ENCODE results near the gene SIT1. TPM values are rescaled to one million over a fixed set of nuclear protein-coding genes. Genes with fewer than 3 reads are reported as not detected.

The SIT1 gene
- total RNA-seq, 2 experiments from 2014 or later, result 210 to 214 TPM

GRCh38 chr9:35666549-35666948, 15.8 kb upstream of the SIT1 start:
- Mint-ChIP-seq H3K4me1 (peaks cover 51% of the 10 kb centered on the region), H3K4me3 (no peak overlapping the region), H3K27ac (no peak overlapping the region), H3K9me3 (peaks cover 9% of the 10 kb centered on the region), H3K36me3 (ENCODE audit: low read depth) (peaks cover 24% of the 10 kb centered on the region), H3K27me3 (no peaks in the 10 kb centered on the region)
- no peak for DNase-seq
- ChIA-PET POLR2A (interaction anchor here (1.1 to 11.8 kb wide), 4 partner anchors 9 to 90 kb away, joined by 3 to 147 read pairs (median 45); partner anchors contain the start of genes CCDC107, CD72, CREB3 and RMRP), CTCF (interaction anchor here (0.7 to 5.2 kb wide), 4 partner anchors 29 to 557 kb away, joined by 3 to 31 read pairs (median 24); partner anchors contain the start of genes CREB3 and TLN1)

- Mint-ChIP-seq H3K27me3 (no peaks in the 10 kb centered on the region), H3K27ac (peak overlapping the region; percentile 57), H3K4me1 (peaks cover 55% of the 10 kb centered on the region), H3K9me3 (peaks cover 9% of the 10 kb centered on the region), H3K36me3 (ENCODE audit: low read depth) (peaks cover 27% of the 10 kb centered on the region), H3K4me3 (peak overlapping the region; percentile 80)
- DNase-seq, result no peak
- CTCF ChIA-PET, result interaction anchor here (0.6 to 12.1 kb wide), 9 partner anchors 9 to 237 kb away, joined by 3 to 223 read pairs (median 16); partner anchors contain the start of genes CREB3, SIT1 and TLN1
- POLR2A ChIA-PET, result interaction anchor here (1.1 to 11.8 kb wide), 13 partner anchors 9 to 91 kb away, joined by 3 to 257 read pairs (median 10); partner anchors contain the start of genes CA9, CCDC107, CD72 and CREB3
Observed at GRCh38 chr9:35666045-35666444, 15.3 kb upstream of the SIT1 start.

DNA sequence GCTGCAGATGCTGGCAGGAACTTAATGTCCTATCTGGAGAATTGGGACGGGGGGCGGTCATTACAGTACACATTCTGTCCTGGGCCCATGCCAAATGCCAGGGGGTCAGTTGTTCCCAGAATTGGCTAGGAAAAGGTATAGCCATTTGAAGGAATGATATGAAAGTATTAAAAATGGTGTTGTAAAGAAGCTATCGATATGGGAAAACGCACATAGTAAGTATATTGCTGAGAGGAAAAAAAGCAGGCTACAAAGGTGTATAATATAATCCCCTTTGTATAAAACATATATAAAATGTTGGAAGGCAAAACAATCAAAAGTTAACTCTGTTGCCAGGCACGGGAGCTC, 14.7 kb upstream of the SIT1 start:
- peaks cover 9% of the 10 kb centered on the region for H3K9me3 Mint-ChIP-seq
- no peaks in the 10 kb centered on the region for H3K27me3 Mint-ChIP-seq
- H3K4me3 Mint-ChIP-seq, result peak overlapping the region; percentile 80
- DNase-seq, result no peak
- H3K4me1 Mint-ChIP-seq, result peaks cover 61% of the 10 kb centered on the region
- ChIA-PET POLR2A (interaction anchor here (1.1 to 11.8 kb wide), 16 partner anchors 8 to 586 kb away, joined by 3 to 257 read pairs (median 8); partner anchors contain the start of genes CA9, CCDC107, CD72 and CREB3), CTCF (interaction anchor here (0.6 to 12.1 kb wide), 12 partner anchors 9 to 238 kb away, joined by 3 to 223 read pairs (median 6); partner anchors contain the start of genes CREB3, SIT1 and TLN1)
- H3K36me3 Mint-ChIP-seq (ENCODE audit: low read depth), result peaks cover 33% of the 10 kb centered on the region
- H3K27ac Mint-ChIP-seq, result peak overlapping the region; percentile 86

- peak; percentile 87 for DNase-seq
- ChIA-PET CTCF (interaction anchor here (0.8 to 12.1 kb wide), 16 partner anchors 9 to 548 kb away, joined by 3 to 223 read pairs (median 4); partner anchors contain the start of genes CREB3, SIT1, TLN1 and TPM2), POLR2A (interaction anchor here (0.8 to 11.8 kb wide), 21 partner anchors 7 to 586 kb away, joined by 3 to 257 read pairs (median 7); partner anchors contain the start of genes CA9, CCDC107, CD72 and CREB3)
- Mint-ChIP-seq H3K4me1 (peaks cover 67% of the 10 kb centered on the region), H3K27me3 (no peaks in the 10 kb centered on the region), H3K27ac (peak within 1 kb of the TSS; percentile 86), H3K4me3 (peak within 1 kb of the TSS; percentile 80), H3K9me3 (peaks cover 9% of the 10 kb centered on the region), H3K36me3 (ENCODE audit: low read depth) (peaks cover 40% of the 10 kb centered on the region)
Observed at GRCh38 chr9:35664531-35665470, 14.1 kb upstream of the SIT1 start, which contains the start of gene ARHGEF39. Gene ARHGEF39, minus strand, starts transcription at chr9:35665195. Its CDS starts 26 bp downstream, at chr9:35665169.

DNA sequence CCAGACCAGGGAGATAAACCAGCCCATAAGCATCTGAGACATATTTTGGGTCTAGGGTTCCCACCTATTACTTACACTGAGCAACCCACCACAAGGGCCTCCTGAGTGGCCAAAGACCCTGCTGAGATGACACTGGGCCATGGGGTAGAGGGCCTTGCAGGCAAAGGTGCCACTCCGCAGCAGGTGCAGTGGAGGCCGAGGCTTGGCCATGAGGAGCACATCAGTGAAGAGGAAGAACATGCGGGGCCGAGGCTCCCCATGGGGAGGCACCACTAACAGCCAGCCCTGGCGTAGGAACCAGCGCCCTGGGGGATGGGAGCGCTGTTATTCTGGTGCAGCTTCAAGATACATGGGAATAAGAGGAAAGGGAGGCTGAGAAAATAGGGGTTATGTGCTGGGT, 11.7 kb upstream of the SIT1 start:
- POLR2A ChIA-PET, result interaction anchor here (0.9 to 11.8 kb wide), 7 partner anchors 11 to 87 kb away, joined by 3 to 257 read pairs (median 8); partner anchors contain the start of genes CD72, CREB3, GBA2 and RGP1
- H3K36me3 Mint-ChIP-seq (ENCODE audit: low read depth), result peaks cover 53% of the 10 kb centered on the region

DNA sequence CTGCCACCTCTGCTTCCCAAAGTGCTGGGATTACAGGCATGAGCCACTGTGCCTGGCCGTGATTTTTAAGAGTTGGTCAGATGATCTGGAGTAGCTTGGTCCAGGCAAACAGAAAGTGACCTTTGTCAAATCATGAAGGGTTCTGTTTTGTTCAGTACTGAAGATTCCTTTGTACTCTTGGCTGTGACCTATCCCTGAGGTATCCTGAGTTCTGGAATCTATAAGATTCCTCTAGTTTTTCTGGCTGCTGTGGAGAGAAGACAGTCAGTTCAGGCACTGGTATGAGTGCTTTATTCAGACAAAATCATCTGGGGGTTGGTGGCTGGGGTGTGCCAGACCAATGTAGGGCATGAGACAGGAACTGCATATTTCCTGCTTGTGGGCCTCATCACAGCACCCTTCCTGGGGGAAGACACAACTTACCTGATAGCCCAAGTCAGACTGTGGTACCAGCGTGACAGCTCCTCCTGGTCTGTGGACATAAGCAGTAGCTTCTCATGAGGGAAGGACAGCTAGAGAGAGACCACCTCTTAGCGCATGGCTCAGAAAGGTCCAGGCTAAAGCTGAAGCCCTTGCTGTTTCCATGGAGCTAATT, 11.1 kb upstream of the SIT1 start:
- CTCF ChIA-PET, result interaction anchor here (1.0 to 12.1 kb wide), 13 partner anchors 8 to 152 kb away, joined by 3 to 223 read pairs (median 4); partner anchors contain the start of genes CREB3, HINT2, SIT1 and TLN1
- POLR2A ChIA-PET, result interaction anchor here (0.9 to 11.8 kb wide), 10 partner anchors 11 to 152 kb away, joined by 3 to 257 read pairs (median 4); partner anchors contain the start of genes CD72, CREB3, GBA2 and RGP1

More for the DNA sequence above, 11.7 kb upstream of the SIT1 start:
- CTCF ChIA-PET, result interaction anchor here (1.2 to 12.1 kb wide), 6 partner anchors 15 to 92 kb away, joined by 3 to 223 read pairs (median 24); partner anchors contain the start of genes CREB3, SIT1 and TLN1
- Mint-ChIP-seq H3K4me1 (peaks cover 84% of the 10 kb centered on the region), H3K4me3 (peak overlapping the region; percentile 80), H3K27me3 (peaks cover 4% of the 10 kb centered on the region), H3K27ac (peak overlapping the region; percentile 86), H3K9me3 (peaks cover 3% of the 10 kb centered on the region)
- no peak for DNase-seq

DNA sequence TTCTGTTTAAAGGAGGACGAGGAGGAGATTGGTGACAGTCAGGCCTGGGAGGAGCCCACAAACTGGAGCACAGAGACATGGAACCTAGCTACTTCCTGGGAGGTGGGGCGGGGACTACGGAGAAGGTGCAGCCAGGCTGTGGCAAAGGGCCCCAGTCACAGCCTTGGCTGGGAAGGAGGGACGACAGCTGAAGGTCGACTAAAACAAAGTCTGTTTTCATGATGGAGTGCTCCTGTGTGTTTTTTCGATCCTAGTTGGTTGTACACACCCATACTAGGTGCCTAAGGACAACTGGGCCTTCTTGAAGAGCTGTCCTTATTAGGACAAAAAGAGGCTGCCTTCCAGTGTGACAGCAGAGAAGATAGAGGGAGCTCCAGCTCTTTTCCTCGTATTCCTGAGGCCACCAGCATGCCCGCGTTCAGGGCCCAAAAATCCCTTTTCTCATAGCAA, 10.3 kb upstream of the SIT1 start:
- CTCF ChIA-PET, result interaction anchor here (0.9 to 12.1 kb wide), 14 partner anchors 9 to 153 kb away, joined by 3 to 223 read pairs (median 4); partner anchors contain the start of genes CREB3, HINT2, SIT1 and TLN1
- no peak for DNase-seq
- POLR2A ChIA-PET, result interaction anchor here (0.9 to 11.8 kb wide), 10 partner anchors 12 to 153 kb away, joined by 3 to 257 read pairs (median 6); partner anchors contain the start of genes CD72, CREB3, GBA2 and RGP1
- H3K27ac Mint-ChIP-seq, result peak overlapping the region; percentile 65
- H3K27me3 Mint-ChIP-seq, result peaks cover 4% of the 10 kb centered on the region
- peak overlapping the region; percentile 34 for H3K4me3 Mint-ChIP-seq
- peaks cover 53% of the 10 kb centered on the region for H3K36me3 Mint-ChIP-seq (ENCODE audit: low read depth)
- H3K9me3 Mint-ChIP-seq, result no peaks in the 10 kb centered on the region
- H3K4me1 Mint-ChIP-seq, result peaks cover 89% of the 10 kb centered on the region

More for the DNA sequence above, 11.1 kb upstream of the SIT1 start:
- H3K4me1 Mint-ChIP-seq, result peaks cover 89% of the 10 kb centered on the region
- peaks cover 4% of the 10 kb centered on the region for H3K27me3 Mint-ChIP-seq
- H3K36me3 Mint-ChIP-seq (ENCODE audit: low read depth), result peaks cover 53% of the 10 kb centered on the region
- no peaks in the 10 kb centered on the region for H3K9me3 Mint-ChIP-seq
- H3K27ac Mint-ChIP-seq, result peak overlapping the region; percentile 86
- DNase-seq, result peak; percentile 55
- H3K4me3 Mint-ChIP-seq, result peak overlapping the region; percentile 80

DNA sequence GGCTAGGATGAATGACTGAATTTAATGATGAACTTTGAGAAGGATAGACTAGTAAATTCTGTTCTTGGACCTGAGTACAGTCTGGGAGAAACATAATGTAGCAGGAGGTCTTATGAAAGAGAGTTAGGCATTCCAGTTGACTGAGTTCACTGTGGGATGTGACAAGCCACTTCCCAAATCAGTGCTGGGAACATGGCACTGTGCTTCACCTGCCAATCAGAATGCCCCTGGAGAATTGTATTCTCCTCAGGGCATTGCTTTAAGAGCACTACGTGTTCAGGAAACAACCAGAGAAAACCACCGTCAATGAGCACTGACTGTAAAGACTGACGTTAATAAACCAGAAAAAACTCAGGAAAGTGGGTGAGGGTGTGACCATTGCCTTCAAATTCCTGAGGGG, 8.6 kb upstream of the SIT1 start:
- no peak for DNase-seq
- ChIA-PET CTCF (interaction anchor here (1.0 to 12.1 kb wide), 12 partner anchors 11 to 97 kb away, joined by 3 to 223 read pairs (median 16); partner anchors contain the start of genes CD72, CREB3, GBA2 and SIT1), POLR2A (interaction anchor here (1.2 to 11.8 kb wide), 9 partner anchors 11 to 545 kb away, joined by 3 to 257 read pairs (median 9); partner anchors contain the start of genes CD72, CREB3, MSMP and SIT1)
- peak overlapping the region; percentile 79 for H3K27ac Mint-ChIP-seq
- peaks cover 76% of the 10 kb centered on the region for H3K4me1 Mint-ChIP-seq
- H3K36me3 Mint-ChIP-seq (ENCODE audit: low read depth), result peaks cover 53% of the 10 kb centered on the region
- peaks cover 4% of the 10 kb centered on the region for H3K27me3 Mint-ChIP-seq
- H3K9me3 Mint-ChIP-seq, result no peaks in the 10 kb centered on the region
- peak overlapping the region; percentile 93 for H3K4me3 Mint-ChIP-seq

DNA sequence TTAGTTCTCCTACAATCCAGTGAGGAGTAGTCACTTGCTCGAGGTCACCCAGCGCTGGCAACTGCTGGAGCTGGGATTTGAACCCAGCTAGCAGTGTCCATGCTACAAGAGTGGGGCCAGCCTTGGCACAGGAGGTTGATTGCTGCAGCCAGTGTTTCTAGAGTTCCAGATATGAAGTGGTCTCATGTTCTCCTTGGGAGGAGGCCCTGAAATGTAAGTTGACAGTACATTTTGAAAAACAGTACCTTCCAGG, 8.2 kb upstream of the SIT1 start:
- Mint-ChIP-seq H3K27ac (peak overlapping the region; percentile 79), H3K36me3 (ENCODE audit: low read depth) (peaks cover 49% of the 10 kb centered on the region), H3K9me3 (no peaks in the 10 kb centered on the region), H3K4me3 (peak overlapping the region; percentile 93), H3K27me3 (peaks cover 4% of the 10 kb centered on the region), H3K4me1 (peaks cover 72% of the 10 kb centered on the region)
- DNase-seq, result no peak
- POLR2A ChIA-PET, result interaction anchor here (1.2 to 11.8 kb wide), 13 partner anchors 10 to 545 kb away, joined by 3 to 257 read pairs (median 7); partner anchors contain the start of genes CD72, CREB3, GBA2 and MSMP
- CTCF ChIA-PET, result interaction anchor here (1.0 to 12.1 kb wide), 15 partner anchors 11 to 98 kb away, joined by 3 to 223 read pairs (median 14); partner anchors contain the start of genes CA9, CD72, CREB3 and GBA2

DNA sequence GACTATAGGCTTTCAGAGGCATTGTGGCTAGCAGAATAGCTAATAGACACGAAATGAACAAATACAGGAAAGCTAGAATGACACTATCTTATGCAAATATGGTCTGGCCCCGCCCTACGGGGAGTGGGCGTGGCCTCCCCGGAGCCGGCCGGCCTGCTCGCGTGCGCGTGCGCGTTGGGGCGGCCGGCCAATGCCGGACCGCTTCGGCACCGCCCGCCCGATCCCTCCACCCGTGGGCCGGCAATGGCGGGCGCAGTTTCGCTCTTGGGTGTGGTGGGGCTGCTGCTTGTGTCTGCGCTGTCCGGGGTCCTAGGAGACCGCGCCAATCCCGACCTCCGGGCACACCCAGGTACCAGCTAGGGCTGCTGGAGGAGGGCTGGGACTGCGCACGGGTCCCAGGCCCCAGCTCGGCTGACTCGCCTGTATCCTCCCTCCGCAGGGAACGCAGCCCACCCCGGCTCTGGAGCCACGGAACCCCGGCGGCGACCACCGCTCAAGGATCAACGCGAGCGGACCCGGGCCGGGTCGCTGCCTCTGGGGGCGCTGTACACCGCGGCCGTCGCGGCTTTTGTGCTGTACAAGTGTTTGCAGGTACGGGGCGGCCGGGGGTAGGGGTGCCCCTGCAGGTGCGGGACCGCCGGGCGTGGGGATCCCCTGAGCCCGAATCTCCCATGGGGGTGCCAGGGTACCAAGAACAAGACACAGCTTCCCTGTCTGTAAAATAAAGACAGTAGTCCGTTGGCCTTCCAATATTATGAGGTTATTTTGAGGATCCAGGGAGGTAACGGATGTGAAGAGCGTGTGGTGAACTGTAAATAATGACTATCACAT, 7.6 kb upstream of the SIT1 start, which contains the start of gene CCDC107:
Gene CCDC107, plus strand, starts transcription at position 156 of the 831 bp plus-strand sequence. Its CDS starts 88 bp downstream, at position 244.
- peaks cover 4% of the 10 kb centered on the region for H3K27me3 Mint-ChIP-seq
- DNase-seq, result peak; percentile 84
- POLR2A ChIA-PET, result interaction anchor here (0.6 to 11.8 kb wide), 23 partner anchors 8 to 586 kb away, joined by 3 to 257 read pairs (median 6); partner anchors contain the start of genes ARHGEF39, CA9, CD72 and CLTA
- H3K27ac Mint-ChIP-seq, result peak within 1 kb of the TSS; percentile 94
- H3K4me1 Mint-ChIP-seq, result peaks cover 66% of the 10 kb centered on the region
- CTCF ChIA-PET, result interaction anchor here (0.6 to 12.1 kb wide), 25 partner anchors 11 to 1012 kb away, joined by 3 to 223 read pairs (median 5); partner anchors contain the start of genes CA9, CD72, CREB3 and GALT
- peaks cover 45% of the 10 kb centered on the region for H3K36me3 Mint-ChIP-seq (ENCODE audit: low read depth)
- H3K4me3 Mint-ChIP-seq, result peak within 1 kb of the TSS; percentile 93
- H3K9me3 Mint-ChIP-seq, result no peaks in the 10 kb centered on the region
